DOHH2 (cell line): Measurements from ENCODE around the gene AKR1C4.

Experiments
- H3F3A ChIP-seq: fragments of 200-600 bp; sonication (generic), shearing (Covaris generic); 2 replicates; pipeline ENCODE4 v1.6.0; 2016; ENCODE audit warnings: antibody characterized with exemption, mild to moderate bottlenecking; ENCODE audit not compliant: control insufficient read depth, insufficient read depth
- H3K27ac ChIP-seq: fragments of 200-600 bp; sonication (generic); 2 replicates; pipeline ENCODE4 v1.5.1; 2014; ENCODE audit warnings: low read depth, mild to moderate bottlenecking, low read length, moderate library complexity
- H3K27me3 ChIP-seq: fragments of 200-600 bp; sonication (generic); 2 replicates; pipeline ENCODE4 v1.6.1; 2014; ENCODE audit warnings: mild to moderate bottlenecking, low read length, mixed read lengths; ENCODE audit not compliant: control insufficient read depth
- H3K36me3 ChIP-seq: fragments of 200-600 bp; sonication (generic); 2 replicates; pipeline ENCODE4 v1.6.1; 2014; ENCODE audit warnings: mild to moderate bottlenecking, low read length, moderate library complexity, mixed read lengths; ENCODE audit not compliant: control insufficient read depth
- H3K4me1 ChIP-seq: fragments of 200-600 bp; sonication (generic); 2 replicates; pipeline ENCODE4 v1.6.1; 2014; ENCODE audit warnings: mild to moderate bottlenecking, low read length, mixed read lengths; ENCODE audit not compliant: control insufficient read depth
- H3K4me2 ChIP-seq: fragments of 200-600 bp; sonication (generic); 2 replicates; pipeline ENCODE4 v1.6.0; 2014; ENCODE audit warnings: mild to moderate bottlenecking, low read length, moderate library complexity
- H3K4me3 ChIP-seq: fragments of 200-600 bp; sonication (generic); 2 replicates; pipeline ENCODE4 v1.5.1; 2014; ENCODE audit warnings: mild to moderate bottlenecking, low read length, mixed read lengths
- H3K79me2 ChIP-seq: fragments of 200-600 bp; sonication (generic); 2 replicates; pipeline ENCODE4 v1.6.1; 2014; ENCODE audit warnings: mild to moderate bottlenecking, low read length, mixed read lengths; ENCODE audit not compliant: control insufficient read depth
- H3K9me2 ChIP-seq: fragments of 200-600 bp; sonication (generic); replicated peaks from 2 replicates; pipeline ENCODE4 v1.6.1; 2014; ENCODE audit warnings: mild to moderate bottlenecking, low read length, mixed read lengths; ENCODE audit not compliant: control insufficient read depth
- H3K9me3 ChIP-seq: fragments of 200-600 bp; sonication (generic); 2 replicates; pipeline ENCODE4 v1.6.1; 2014; ENCODE audit warnings: antibody characterized with exemption, low read length, mixed read lengths; ENCODE audit not compliant: control insufficient read depth, insufficient read depth
- H4K20me1 ChIP-seq: fragments of 200-600 bp; sonication (generic); 2 replicates; pipeline ENCODE4 v1.6.0; 2014; ENCODE audit warnings: low read depth, mild to moderate bottlenecking, antibody characterized with exemption, low read length, moderate library complexity; ENCODE audit not compliant: control insufficient read depth, insufficient read depth
- CTCF ChIP-seq: fragments of 200-600 bp; sonication (generic); IDR thresholded peaks from one replicate; pipeline ENCODE4 v1.5.1; 2014; ENCODE audit warnings: antibody characterized with exemption, mild to moderate bottlenecking, low read depth, low read length; ENCODE audit not compliant: poor library complexity, severe bottlenecking
- EZH2phosphoT487 ChIP-seq: fragments of 200-600 bp; sonication (generic); IDR thresholded peaks from 2 replicates; pipeline ENCODE4 v1.6.1; 2017; ENCODE audit warnings: borderline replicate concordance, mild to moderate bottlenecking, antibody characterized with exemption, low read length, moderate library complexity, mixed read lengths

AKR1C4 gene

GRCh38 chr10:5188358-5188757 is 8.3 kb upstream of the AKR1C4 start:
- Histone ChIP-seq H3K9me2 (no peaks in the 10 kb centered on the region), H3K27ac (no peak overlapping the region), H3K79me2 (no peaks in the 10 kb centered on the region), H3K4me2 (no peak overlapping the region), H3F3A (no peaks in the 10 kb centered on the region), H3K4me3 (no peak overlapping the region), H3K9me3 (no peaks in the 10 kb centered on the region), H4K20me1 (no peaks in the 10 kb centered on the region), H3K4me1 (no peaks in the 10 kb centered on the region), H3K27me3 (no peaks in the 10 kb centered on the region), H3K36me3 (no peaks in the 10 kb centered on the region)
- TF ChIP-seq CTCF = no peak
- TF ChIP-seq EZH2phosphoT487 = no peak

- no peaks in the 10 kb centered on the region for H3K36me3 ChIP-seq
Observed at GRCh38 chr10:5194431-5194830, 2.2 kb upstream of the AKR1C4 start.

GRCh38 chr10:5195727-5196374 is 786 bp upstream of the AKR1C4 start:
- Histone ChIP-seq H3K4me2 (no peak overlapping the region), H3K9me2 (no peaks in the 10 kb centered on the region), H4K20me1 (no peaks in the 10 kb centered on the region), H3K36me3 (no peaks in the 10 kb centered on the region), H3K4me1 (no peaks in the 10 kb centered on the region), H3K79me2 (no peaks in the 10 kb centered on the region), H3K27ac (no peak overlapping the region), H3K4me3 (no peak overlapping the region), H3F3A (no peaks in the 10 kb centered on the region), H3K27me3 (no peaks in the 10 kb centered on the region), H3K9me3 (no peaks in the 10 kb centered on the region)
- TF ChIP-seq EZH2phosphoT487 (no peak), CTCF (no peak)

More at GRCh38 chr10:5194431-5194830, 2.2 kb upstream of the AKR1C4 start:
- Histone ChIP-seq H3K4me1 (no peaks in the 10 kb centered on the region), H4K20me1 (no peaks in the 10 kb centered on the region), H3K9me2 (no peaks in the 10 kb centered on the region), H3K27me3 (no peaks in the 10 kb centered on the region), H3K79me2 (no peaks in the 10 kb centered on the region), H3K4me3 (no peak overlapping the region), H3K27ac (no peak overlapping the region), H3K4me2 (no peak overlapping the region), H3K9me3 (no peaks in the 10 kb centered on the region), H3F3A (no peaks in the 10 kb centered on the region)
- TF ChIP-seq EZH2phosphoT487 (no peak), CTCF (no peak)
